GM19025 (cell line): ENCODE results near the gene POLDIP3.

Source experiments
- ATAC-seq: cut with Tn5 transposase; IDR thresholded peaks from one replicate; pipeline ENCODE4 v1.9.1; 2021; ENCODE audit warnings: mild to moderate bottlenecking, low read depth, moderate library complexity; ENCODE audit not compliant: unreplicated experiment

Gene POLDIP3

GRCh38 chr22:42642806-42643633 lies 28.3 kb upstream of the POLDIP3 start:
- ATAC-seq: no peak

DNA sequence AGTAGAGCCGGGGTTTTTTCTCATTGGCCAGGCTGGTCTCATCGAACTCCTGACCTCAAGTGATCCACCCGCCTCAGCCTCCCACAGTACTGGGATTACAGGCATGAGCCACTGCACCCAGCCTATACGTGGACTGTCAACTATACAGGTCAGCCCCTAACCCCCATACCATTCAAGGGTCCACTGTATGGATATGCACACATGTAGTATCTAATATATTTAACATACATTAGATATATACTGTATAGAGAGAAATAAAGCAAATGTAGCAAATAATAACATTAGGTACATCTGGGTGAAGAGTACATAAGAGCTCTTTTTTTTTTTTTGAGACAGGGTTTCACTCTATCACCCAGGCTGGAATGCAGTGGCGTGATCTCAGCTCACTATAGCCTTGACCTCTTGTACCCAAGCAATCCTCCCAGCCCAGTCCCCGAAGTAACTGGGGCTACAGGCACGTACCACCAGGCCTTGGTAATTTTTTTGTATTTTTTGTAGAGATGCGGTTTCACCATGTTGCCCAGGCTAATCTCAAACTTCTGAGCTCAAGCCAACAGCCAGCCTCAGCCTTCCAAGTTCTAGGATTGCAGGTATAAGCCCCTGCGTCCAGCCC lies 27.2 kb upstream of the POLDIP3 start:
- ATAC-seq: no peak

DNA sequence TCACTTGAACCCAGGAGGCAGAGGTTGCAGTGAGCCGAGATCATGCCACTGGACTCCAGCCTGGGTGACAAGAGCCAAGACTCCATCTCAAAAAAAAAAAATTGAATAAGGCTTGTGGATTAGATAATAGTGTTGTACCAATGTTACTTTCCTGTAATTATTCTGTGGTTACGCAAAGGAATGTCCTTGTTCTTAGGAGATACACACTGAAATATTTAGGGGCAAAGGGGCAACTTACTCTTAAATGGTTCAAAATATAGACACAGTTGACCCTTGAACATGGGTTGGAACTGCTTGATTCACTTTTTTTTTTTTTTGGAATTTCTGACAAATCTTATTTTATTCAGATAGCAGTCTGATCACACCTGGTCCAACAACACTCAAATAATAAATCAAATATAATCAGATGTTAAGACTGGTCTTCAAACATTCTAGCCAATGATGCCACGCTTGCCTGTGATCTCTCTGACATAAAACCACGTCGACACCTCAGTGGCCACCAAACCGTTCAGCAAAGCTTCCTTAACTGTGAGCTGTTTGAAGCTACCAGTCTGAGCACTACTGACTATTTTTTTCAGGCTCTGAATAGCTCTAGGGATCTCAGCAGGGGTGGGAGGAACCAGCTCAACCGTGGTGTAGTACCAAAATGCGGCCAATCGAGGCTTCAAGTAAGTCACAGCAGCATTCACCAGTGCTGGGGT lies 25.0 kb upstream of the POLDIP3 start:
- ATAC-seq: no peak

GRCh38 chr22:42637555-42637954 lies 22.9 kb upstream of the POLDIP3 start:
- no peak for ATAC-seq

- ATAC-seq: no peak
These were observed 21.8 kb upstream of the POLDIP3 start for GRCh38 chr22:42636506-42636905.

GRCh38 chr22:42635531-42635930 lies 20.8 kb upstream of the POLDIP3 start:
- ATAC-seq: no peak

GRCh38 chr22:42633013-42633412 lies 18.3 kb upstream of the POLDIP3 start:
- no peak for ATAC-seq

DNA sequence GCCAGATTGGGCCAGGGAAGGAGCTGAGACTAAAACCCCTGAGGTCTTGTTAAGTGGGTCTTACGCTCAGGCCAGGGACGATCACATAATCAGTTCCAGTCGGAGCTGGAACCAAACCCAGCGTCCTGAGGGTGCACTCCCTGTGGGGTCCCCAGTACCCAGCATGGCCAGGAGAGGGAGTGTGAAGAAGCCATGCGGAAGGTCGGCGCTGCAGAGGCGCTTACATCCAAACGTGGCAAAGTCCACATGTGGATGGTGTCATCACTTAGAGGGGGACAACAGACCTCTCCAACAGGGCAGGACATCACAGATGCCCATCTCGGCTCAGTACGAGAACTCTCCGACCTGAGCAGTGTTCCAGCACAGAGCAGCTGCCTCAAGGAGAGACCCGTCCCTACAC lies 17.4 kb upstream of the POLDIP3 start:
- no peak for ATAC-seq

- ATAC-seq: no peak
These were observed 16.4 kb upstream of the POLDIP3 start for GRCh38 chr22:42630901-42631602.

- ATAC-seq: no peak
These were observed 15.5 kb upstream of the POLDIP3 start for GRCh38 chr22:42630211-42630610.

- ATAC-seq: no peak
These were observed 13.3 kb upstream of the POLDIP3 start for GRCh38 chr22:42627981-42628380.

DNA sequence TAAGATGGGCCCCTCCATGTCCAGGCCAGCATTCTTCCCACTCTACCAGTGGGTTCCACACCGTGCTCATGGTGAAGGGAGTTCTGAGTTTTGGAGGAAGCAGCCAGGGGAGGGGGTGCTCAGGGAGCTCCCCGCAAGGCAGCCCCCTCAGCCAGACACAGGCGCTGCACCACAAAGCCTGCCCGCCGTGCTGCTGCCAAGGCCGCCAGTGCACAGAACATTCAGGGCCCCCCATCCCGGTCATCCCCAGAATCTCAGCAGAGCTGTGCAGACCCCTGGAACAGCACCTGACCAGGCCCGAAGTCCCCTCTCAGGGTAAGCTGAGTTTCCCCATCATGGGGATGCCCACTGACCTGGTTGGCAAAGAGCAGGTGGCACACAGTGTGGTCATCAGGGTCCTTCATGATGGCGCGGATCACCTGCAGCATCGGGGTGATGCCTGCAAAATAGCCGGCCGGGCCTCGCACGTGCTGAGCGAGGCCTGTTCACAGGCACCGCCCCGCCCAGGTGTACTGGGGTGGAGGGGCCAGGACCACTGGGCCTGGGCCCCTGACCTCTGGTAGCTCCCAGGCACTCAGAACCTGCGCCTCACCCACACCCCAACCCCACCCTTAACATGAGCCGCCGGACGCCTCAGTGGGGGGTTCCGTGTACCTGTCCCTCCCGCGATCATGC lies 12.4 kb upstream of the POLDIP3 start:
- ATAC-seq: no peak

DNA sequence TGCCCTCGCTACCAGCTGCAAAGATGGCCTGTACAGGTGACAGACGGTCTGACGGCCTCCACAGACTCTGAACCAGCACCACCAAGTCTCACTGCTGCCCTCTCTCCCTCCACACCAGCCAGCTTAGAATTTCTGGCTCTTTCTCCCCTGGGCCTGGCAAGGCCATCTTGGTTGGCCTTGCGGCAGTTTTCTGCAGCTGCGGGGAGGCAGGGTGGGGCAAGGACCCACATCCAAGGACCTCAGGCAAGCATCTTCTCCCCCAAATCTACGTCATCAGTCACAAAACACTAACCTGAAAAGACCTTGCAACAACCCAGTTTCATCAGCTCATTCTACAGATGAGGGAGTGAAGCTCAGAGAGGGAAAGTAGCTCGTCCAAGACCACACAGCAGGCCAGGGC lies 11.7 kb upstream of the POLDIP3 start:
- ATAC-seq: no peak

DNA sequence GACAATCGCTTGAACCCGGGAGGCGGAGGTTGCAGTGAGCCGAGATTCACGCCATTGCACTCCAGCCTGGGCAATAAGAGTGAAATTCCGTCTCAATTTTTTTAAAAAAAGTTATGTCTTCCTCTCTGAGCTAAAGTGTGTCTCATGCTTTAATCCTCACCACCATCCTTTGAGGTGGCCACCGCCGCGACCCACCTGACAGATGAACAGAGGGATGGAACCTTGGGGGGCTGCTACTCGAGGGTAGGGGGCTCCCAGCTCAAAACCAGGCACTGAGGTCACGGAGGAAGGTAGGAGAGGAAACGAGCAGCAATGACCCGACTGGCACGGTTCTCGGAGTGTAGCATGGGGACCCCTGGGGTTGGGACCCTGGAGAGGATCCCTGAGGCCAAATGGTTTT lies 10.7 kb upstream of the POLDIP3 start:
- no peak for ATAC-seq

GRCh38 chr22:42624551-42625106 lies 9.9 kb upstream of the POLDIP3 start:
- no peak for ATAC-seq

DNA sequence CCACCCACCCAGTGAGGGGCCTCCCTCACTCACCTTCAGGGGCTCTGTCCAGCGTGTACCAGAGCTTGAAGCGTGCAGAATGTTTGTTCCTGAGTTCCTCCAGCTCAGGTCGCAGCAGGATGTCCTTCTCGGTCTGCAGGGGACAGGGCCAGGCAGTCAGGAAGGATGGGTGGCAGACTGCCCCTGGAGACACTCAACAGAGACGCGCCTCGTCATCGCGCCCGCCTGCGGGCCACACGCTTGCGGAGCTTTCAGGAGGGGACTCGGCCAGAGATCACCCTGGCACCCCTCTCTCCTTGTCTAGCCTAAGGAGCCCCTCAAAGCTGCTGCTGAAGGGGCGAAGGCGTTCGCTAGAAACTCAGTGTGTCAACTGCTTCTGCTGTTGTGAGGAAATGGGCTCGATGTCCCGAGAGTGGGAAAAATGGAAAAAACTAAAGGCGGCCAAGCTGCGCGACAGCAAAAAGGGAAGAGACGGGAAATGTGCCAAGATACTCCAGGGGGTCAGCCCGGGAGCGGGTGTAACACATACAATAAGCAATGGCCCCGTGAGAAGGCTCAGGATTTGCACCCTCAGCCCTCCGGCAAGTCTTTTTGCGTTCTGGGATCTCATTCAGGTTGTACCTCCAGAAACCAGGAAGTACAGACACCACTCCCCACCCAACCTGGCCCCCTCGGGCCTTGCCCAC lies 9.2 kb upstream of the POLDIP3 start:
- ATAC-seq: no peak

- no peak for ATAC-seq
These were observed 8.6 kb upstream of the POLDIP3 start for GRCh38 chr22:42623301-42623751.

DNA sequence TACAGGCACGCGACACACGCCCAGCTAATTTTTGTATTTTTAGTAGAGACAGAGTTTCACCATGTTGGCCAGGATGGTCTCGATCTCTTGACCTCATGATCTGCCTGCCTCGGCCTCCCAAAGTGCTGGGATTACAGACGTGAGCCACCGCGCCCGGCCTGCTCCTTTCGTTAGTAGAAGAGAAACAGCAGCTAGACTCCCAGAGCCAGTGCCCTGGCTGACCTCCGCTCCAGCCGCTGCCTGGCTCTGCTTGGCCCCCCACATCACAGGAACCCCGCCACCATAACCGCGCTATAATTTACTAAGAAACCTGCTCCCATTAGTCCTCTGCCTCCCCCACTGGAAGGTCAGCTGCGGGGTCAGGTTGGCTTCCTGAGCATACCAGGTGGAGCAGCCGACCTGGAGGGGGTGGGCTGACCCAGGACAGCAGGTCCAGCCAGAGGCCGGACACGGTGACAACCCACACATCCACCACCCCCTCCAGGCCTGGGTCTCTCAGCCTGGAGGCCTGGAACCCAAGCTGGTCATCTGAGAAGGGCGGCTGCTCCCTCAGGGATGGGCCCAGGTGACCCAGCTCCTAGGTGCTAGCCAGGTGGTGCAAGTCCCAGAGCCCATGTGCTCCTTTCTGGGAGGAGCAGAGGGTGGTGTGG lies 7.5 kb upstream of the POLDIP3 start:
- no peak for ATAC-seq

DNA sequence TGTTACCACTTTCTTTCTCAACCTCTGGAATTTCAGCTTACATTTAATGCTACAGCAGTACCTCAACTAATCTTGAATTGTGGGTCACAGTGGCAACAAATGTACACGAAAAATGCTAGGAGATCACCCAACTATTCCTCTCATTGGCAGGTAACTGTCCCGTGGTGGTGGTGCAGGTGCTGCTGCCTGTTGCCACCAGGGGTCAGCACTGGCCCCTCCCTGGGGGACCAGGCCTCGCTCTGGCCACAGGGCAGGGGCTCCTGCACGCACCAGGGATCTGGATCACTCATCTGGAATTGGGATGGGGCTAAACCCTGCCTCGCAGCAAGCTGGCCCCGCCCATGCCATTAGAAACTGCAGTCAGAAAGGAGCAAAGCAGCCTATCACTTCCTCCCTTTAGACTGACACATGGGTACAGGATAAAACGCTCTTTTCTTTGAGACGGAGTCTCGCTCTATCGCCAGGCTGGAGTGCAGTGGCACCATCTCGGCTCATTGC lies 6.9 kb upstream of the POLDIP3 start:
- ATAC-seq: no peak
